Measurements from ENCODE around the gene LCOR. TPM values are rescaled to one million over a fixed set of nuclear protein-coding genes. Genes with fewer than 3 reads are reported as not detected.

The LCOR gene
- total and polyA plus RNA-seq, 9 of the 15 experiments (the other 6 are each of a cell fraction or from before 2014, with no cell fraction given): 3.6 to 25.2 (median 14.4) TPM

DNA sequence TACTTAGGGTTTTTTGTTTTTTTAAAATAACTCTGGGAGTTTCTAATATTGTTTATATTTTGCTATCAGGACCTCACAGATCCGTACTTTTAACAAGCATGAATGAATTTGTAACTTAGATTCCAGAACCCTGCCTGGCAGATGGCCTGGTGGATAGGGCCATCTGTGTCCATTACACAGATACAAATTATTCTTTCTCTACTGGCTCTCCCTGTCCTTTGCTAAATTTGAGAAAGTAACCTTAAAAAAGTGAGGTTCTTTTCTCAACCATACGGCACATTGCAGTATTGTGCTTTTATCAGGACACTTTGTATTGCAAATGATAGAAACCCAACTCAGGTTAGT, 26.6 kb downstream of the LCOR start (continued):
- TF ChIP-seq, protein P1, sequence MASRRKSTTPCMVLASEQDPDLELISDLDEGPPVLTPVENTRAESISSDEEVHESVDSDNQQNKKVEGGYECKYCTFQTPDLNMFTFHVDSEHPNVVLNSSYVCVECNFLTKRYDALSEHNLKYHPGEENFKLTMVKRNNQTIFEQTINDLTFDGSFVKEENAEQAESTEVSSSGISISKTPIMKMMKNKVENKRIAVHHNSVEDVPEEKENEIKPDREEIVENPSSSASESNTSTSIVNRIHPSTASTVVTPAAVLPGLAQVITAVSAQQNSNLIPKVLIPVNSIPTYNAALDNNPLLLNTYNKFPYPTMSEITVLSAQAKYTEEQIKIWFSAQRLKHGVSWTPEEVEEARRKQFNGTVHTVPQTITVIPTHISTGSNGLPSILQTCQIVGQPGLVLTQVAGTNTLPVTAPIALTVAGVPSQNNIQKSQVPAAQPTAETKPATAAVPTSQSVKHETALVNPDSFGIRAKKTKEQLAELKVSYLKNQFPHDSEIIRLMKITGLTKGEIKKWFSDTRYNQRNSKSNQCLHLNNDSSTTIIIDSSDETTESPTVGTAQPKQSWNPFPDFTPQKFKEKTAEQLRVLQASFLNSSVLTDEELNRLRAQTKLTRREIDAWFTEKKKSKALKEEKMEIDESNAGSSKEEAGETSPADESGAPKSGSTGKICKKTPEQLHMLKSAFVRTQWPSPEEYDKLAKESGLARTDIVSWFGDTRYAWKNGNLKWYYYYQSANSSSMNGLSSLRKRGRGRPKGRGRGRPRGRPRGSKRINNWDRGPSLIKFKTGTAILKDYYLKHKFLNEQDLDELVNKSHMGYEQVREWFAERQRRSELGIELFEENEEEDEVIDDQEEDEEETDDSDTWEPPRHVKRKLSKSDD (conservative IDR thresholded peaks at IDR 0.05; ENCODE audit: low read length): no peak
- TF ChIP-seq NFIC (IDR thresholded peaks at IDR 0.05) (peak; percentile 37; the same call in 1 of the 2 replicates), GTF3C2 (IDR thresholded peaks at IDR 0.05; ENCODE audit: borderline replicate concordance, extremely low read depth, insufficient read length) (no peak), ZBTB1 (CRISPR knock-in tag; IDR thresholded peaks at IDR 0.05; ENCODE audit: borderline replicate concordance, low read depth) (no peak), RUNX1 (IDR thresholded peaks at IDR 0.05; ENCODE audit: low read depth) (no peak), ZFX (CRISPR knock-in tag; IDR thresholded peaks at IDR 0.05) (no peak), CBFA2T2 (conservative IDR thresholded peaks at IDR 0.05) (peak; percentile 49), EGR1 (conservative IDR thresholded peaks at IDR 0.05) (no peak), PML (IDR thresholded peaks at IDR 0.05; ENCODE audit: low read length) (0 out of 2 replicates have a peak, but pooled peaks have one; percentile 44), ATF2 (CRISPR knock-in tag; IDR thresholded peaks at IDR 0.05) (no peak), CREBBP (IDR thresholded peaks at IDR 0.05; ENCODE audit: low read depth, low read length) (no peak), RBM22 (IDR thresholded peaks at IDR 0.05; ENCODE audit: low read depth, low read length, poor library complexity, severe bottlenecking) (no peak), RAD51 (IDR thresholded peaks at IDR 0.05; ENCODE audit: borderline replicate concordance, low read depth) (no peak), ARID1B (IDR thresholded peaks at IDR 0.05) (peak; percentile 44; the same call in 1 of the 2 replicates), HMGN3 (IDR thresholded peaks at IDR 0.05; ENCODE audit: borderline replicate concordance, extremely low read depth, insufficient read length, low read depth, low read length) (no peak)
- TF ChIP-seq, protein P2, sequence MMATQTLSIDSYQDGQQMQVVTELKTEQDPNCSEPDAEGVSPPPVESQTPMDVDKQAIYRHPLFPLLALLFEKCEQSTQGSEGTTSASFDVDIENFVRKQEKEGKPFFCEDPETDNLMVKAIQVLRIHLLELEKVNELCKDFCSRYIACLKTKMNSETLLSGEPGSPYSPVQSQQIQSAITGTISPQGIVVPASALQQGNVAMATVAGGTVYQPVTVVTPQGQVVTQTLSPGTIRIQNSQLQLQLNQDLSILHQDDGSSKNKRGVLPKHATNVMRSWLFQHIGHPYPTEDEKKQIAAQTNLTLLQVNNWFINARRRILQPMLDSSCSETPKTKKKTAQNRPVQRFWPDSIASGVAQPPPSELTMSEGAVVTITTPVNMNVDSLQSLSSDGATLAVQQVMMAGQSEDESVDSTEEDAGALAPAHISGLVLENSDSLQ (IDR thresholded peaks at IDR 0.05): no peak
- TF ChIP-seq, protein P3, sequence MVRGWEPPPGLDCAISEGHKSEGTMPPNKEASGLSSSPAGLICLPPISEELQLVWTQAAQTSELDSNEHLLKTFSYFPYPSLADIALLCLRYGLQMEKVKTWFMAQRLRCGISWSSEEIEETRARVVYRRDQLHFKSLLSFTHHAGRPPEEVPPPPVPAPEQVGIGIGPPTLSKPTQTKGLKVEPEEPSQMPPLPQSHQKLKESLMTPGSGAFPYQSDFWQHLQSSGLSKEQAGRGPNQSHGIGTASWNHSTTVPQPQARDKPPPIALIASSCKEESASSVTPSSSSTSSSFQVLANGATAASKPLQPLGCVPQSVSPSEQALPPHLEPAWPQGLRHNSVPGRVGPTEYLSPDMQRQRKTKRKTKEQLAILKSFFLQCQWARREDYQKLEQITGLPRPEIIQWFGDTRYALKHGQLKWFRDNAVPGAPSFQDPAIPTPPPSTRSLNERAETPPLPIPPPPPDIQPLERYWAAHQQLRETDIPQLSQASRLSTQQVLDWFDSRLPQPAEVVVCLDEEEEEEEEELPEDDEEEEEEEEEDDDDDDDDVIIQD (CRISPR knock-in tag; IDR thresholded peaks at IDR 0.05): no peak
- TF ChIP-seq, protein P4, sequence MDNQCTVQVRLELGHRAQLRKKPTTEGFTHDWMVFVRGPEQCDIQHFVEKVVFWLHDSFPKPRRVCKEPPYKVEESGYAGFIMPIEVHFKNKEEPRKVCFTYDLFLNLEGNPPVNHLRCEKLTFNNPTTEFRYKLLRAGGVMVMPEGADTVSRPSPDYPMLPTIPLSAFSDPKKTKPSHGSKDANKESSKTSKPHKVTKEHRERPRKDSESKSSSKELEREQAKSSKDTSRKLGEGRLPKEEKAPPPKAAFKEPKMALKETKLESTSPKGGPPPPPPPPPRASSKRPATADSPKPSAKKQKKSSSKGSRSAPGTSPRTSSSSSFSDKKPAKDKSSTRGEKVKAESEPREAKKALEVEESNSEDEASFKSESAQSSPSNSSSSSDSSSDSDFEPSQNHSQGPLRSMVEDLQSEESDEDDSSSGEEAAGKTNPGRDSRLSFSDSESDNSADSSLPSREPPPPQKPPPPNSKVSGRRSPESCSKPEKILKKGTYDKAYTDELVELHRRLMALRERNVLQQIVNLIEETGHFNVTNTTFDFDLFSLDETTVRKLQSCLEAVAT (IDR thresholded peaks at IDR 0.05): no peak
